GM12864 (cell line): ENCODE results near the gene HMX1.

Experiments used
- DNase-seq: peaks from one replicate; pipeline ENCODE4 v3.0.0-alpha.2; 2011; ENCODE audit warnings: low read depth
- H3K4me3 ChIP-seq: 2 replicates; pipeline ENCODE4 v1.5.1; 2011; ENCODE audit warnings: mild to moderate bottlenecking, low read depth, low read length, control low read depth
- TF ChIP-seq, protein P1 (sequence below): IDR thresholded peaks from 2 replicates; pipeline ENCODE4 v1.5.1; 2011; ENCODE audit warnings: low read depth, mild to moderate bottlenecking, moderate library complexity, low read length, control low read depth, inconsistent platforms; ENCODE audit errors: missing control alignments

HMX1 gene

DNA sequence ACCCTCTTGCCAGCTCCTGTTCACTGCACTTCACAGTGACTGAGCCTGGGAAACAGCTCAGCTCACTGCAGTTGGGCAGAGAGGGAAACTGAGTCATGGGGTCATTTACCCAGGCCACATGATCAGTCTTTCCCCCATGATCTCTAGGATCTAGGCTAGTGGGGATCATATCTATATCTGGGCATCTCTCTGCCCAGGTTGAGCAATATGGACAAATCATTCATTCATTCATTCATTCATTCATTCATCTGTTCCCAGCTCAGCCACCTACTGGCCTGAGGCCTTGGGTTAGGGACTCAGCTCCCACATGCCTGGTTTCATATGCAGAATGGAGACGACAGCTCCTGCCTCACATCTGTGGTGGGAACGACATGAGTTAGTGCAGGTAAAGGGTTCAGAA, 45.3 kb upstream of the HMX1 start:
- no peak overlapping the region for H3K4me3 ChIP-seq
- DNase-seq: no peak
- TF ChIP-seq, protein P1, sequence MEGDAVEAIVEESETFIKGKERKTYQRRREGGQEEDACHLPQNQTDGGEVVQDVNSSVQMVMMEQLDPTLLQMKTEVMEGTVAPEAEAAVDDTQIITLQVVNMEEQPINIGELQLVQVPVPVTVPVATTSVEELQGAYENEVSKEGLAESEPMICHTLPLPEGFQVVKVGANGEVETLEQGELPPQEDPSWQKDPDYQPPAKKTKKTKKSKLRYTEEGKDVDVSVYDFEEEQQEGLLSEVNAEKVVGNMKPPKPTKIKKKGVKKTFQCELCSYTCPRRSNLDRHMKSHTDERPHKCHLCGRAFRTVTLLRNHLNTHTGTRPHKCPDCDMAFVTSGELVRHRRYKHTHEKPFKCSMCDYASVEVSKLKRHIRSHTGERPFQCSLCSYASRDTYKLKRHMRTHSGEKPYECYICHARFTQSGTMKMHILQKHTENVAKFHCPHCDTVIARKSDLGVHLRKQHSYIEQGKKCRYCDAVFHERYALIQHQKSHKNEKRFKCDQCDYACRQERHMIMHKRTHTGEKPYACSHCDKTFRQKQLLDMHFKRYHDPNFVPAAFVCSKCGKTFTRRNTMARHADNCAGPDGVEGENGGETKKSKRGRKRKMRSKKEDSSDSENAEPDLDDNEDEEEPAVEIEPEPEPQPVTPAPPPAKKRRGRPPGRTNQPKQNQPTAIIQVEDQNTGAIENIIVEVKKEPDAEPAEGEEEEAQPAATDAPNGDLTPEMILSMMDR: no peak

DNA sequence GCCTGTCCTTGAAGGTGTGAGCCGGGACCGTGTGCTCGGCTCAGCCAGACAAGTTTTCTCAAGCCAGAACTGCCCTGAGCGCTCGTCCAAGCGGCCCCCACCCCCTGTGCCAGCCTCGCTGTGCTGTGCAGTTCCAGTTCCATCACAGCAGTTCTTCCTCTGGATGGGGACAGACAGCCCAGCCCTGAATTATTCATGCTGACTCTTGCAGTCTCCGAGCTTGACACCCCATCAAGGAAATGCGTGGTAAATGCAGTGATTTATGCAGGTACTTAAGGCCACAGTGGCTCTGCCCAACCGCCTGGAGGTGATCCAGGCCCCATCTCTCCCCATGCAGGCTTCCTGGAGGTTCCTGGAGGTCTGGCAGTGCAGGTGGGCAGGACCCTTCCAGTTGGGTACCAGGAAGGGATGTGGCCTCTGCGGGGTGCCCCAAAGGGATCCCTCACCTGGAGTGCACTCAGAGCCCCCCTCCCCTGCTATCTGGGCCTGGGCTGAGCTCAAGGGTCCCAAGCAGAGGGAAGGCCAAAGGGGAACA, 44.8 kb upstream of the HMX1 start:
- DNase-seq: no peak
- TF ChIP-seq, protein P1: no peak
- no peak overlapping the region for H3K4me3 ChIP-seq

DNA sequence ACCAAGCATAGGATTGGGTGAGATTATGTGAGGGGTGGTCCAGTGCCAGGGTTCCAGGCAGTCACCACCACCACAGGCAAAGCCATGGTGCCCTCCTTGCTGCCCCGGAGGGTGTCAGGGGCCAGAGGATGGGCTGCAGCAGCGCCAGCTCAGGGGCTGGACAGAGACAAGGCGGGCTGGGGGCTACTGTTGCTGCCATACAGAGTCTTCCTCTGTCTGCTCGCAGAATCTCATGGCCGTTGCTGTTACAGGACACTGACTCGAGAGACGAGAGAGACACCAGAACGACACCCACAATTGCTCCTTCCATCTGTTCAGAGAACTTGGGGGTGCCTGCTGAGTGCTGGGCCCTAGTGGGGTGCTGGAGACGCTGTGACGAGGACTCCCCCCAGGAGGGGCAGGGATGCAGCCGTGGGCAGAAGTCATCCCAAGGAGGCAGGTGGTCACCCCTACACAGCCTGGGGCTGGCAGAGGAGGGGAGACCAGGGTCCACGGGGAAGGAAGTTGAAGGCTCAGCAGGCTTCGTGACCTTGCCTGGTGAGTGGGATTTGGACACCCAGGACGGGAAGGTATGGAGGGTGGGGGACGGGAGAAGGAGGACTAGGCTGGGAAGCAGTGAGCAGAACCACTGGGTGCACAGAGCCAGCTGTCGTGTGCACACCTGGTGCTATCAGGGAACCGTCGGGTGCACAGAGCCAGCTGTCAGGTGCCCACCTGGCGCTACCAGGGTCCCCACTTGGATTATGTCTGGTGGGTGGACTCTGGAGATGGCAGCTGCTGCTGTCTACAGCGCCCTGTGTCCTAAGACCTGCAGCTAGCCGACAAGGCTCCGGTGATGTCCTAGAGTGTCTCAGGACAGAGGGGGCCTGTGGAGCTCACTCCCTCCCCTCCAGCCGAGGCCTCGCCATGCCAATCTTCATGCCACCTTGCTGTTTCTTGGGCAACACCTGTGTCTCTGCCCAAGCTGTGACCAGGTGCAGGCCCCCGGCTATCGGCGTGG, 43.9 kb upstream of the HMX1 start:
- DNase-seq: no peak
- TF ChIP-seq, protein P1: no peak
- H3K4me3 ChIP-seq: no peak overlapping the region

DNA sequence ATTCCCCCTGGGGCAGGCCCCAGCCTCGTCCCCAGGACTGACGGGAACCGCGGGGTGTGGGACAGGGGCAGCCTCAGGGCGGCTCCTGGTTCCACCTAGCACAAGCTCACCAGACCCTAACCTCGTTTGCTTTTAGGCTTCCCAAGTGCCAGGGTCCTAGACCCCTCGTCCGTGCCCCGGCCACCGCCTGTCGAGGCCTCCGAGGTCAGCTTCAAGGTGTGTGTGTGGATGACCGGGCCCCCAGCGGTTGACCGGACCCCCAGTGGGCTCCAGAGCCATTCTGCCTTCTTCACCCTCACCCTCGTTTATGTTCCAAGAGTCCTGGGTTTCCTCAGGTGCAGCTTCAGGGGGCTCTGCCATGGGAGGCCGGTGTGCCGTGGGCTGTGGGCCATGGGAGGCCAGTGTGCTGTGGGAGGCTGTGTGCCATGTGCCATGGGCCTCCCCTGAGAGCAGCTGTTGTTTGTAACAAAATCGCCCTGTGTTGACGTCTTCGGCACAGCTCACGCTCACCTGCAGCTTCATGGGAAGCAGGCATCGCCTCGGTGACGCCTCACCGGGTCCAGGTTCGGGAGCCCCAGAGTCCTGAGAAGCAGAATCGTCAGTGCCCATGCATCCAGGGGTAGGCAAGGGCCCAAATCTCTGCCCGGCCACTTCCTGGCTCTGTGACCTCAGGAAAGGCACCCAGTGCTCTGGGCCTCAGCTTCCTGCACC, 43.0 kb upstream of the HMX1 start:
- TF ChIP-seq, protein P1: no peak
- no peak for DNase-seq
- no peak overlapping the region for H3K4me3 ChIP-seq

DNA sequence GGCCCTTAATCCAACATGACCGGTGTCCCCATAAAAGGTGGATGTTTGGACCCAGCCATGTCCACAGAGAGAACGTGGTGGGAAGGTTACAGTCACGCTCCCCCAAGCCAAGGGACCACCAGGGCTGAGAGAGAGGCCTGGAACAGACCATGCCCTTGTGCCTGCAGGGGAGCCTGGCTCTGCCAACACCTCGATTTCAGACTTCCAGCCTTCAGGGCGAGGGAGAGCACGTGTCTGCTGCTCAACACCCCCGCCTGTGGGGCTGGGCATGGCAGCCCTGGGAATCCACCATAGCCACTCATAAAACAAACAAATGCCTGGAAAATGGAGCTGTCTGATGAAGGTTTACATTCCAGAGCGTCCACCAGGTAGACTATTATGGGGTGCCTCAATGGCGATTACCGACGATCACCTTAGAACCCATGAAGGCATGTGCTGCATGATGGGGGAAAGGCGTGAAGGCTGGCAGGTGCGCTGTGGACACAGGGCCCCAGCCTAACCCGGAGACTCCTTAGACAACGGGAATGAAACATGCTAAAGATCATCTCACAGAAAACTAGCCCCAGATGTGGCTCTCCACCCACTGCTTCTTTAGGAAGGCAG, 42.3 kb upstream of the HMX1 start:
- no peak for DNase-seq
- TF ChIP-seq, protein P1: no peak
- H3K4me3 ChIP-seq: no peak overlapping the region

DNA sequence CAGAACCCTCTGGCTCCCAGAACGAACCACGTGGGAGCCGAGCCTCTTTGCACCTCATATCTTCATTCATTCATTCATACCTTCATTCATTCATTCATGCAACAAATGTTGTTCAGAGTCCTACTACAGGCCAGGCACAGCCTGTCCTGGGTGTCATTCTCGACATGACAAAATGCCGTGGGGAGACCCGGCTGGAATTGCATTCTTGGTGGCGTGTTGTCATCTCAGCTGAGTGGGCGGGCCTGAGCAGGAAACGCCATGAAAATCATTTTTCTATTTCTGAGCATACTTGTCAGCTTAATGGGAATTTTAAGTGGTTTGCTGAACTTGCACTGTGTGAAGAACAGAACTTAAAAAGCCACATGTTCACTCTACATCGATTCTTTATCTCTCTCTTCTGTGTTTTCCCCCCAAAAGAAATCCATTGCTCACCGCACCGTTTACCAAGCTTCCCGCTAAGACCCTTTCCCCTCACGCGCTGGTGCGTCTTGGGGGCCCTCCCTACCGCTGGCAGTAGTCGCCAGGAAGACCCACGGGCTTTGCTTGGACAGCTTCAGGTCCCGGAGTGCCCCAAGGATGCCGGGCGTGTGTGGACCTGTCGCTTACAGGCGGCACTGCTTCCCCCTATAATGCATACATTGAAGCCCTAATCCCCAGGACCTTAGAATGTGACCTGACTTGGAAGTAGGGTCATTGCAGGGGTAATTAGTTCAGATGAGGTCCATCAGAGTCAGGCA, 41.6 kb upstream of the HMX1 start:
- no peak for DNase-seq
- TF ChIP-seq, protein P1: no peak
- H3K4me3 ChIP-seq: no peak overlapping the region
